ENCODE data around the gene MTA2.
A peak's percentile ranks its signal among the peaks of the same experiment; 100 is the strongest.

MTA2 gene

GRCh38 chr11:62612366-62613290 is 11.0 kb upstream of the MTA2 start, which contains the start of the genes EML3 and ROM1:
EML3 (minus strand) TSS chr11:62612775; CDS start chr11:62612457, 318 bp downstream.
ROM1 (plus strand) TSS chr11:62613257; CDS start chr11:62613282, 25 bp downstream.
- DNase-seq (ENCODE audit: low spot score), result peak; percentile 96

- DNase-seq (ENCODE audit: low spot score), result peak; percentile 77
Measured at GRCh38 chr11:62611705-62612365, 10.2 kb upstream of the MTA2 start.

GRCh38 chr11:62610814-62611704 is 9.4 kb upstream of the MTA2 start:
- DNase-seq (ENCODE audit: low spot score), result no peak

GRCh38 chr11:62610403-62610802 is 8.7 kb upstream of the MTA2 start:
- no peak for DNase-seq (ENCODE audit: low spot score)

GRCh38 chr11:62608776-62609175 is 7.1 kb upstream of the MTA2 start:
- DNase-seq (ENCODE audit: low spot score), result no peak

GRCh38 chr11:62607714-62608113 is 6.0 kb upstream of the MTA2 start:
- DNase-seq (ENCODE audit: low spot score), result no peak

- DNase-seq (ENCODE audit: low spot score), result no peak
Measured at GRCh38 chr11:62605902-62606301, 4.2 kb upstream of the MTA2 start.

GRCh38 chr11:62605467-62605866 is 3.8 kb upstream of the MTA2 start:
- no peak for DNase-seq (ENCODE audit: low spot score)

- no peak for DNase-seq (ENCODE audit: low spot score)
Measured at GRCh38 chr11:62604460-62605120, 2.9 kb upstream of the MTA2 start.

GRCh38 chr11:62603776-62604299 is 2.2 kb upstream of the MTA2 start:
- DNase-seq (ENCODE audit: low spot score), result no peak

GRCh38 chr11:62603072-62603408 is 1.4 kb upstream of the MTA2 start:
- DNase-seq (ENCODE audit: low spot score), result peak; percentile 15

- peak; percentile 88 for DNase-seq (ENCODE audit: low spot score)
Measured at GRCh38 chr11:62602141-62603071, 741 bp upstream of the MTA2 start.

- DNase-seq (ENCODE audit: low spot score), result peak; percentile 62
Measured at GRCh38 chr11:62601122-62601371, 618 bp downstream of the MTA2 start.

- DNase-seq (ENCODE audit: low spot score), result no peak
Measured at GRCh38 chr11:62600367-62601121, 1.1 kb downstream of the MTA2 start.

GRCh38 chr11:62599901-62600300 is 1.8 kb downstream of the MTA2 start:
- no peak for DNase-seq (ENCODE audit: low spot score)

GRCh38 chr11:62599069-62599696 is 2.5 kb downstream of the MTA2 start:
- peak; percentile 98 for DNase-seq (ENCODE audit: low spot score)

- no peak for DNase-seq (ENCODE audit: low spot score)
Measured at GRCh38 chr11:62595124-62595523, 6.5 kb downstream of the MTA2 start.

GRCh38 chr11:62593434-62594044 is 8.1 kb downstream of the MTA2 start:
- peak; percentile 66 for DNase-seq (ENCODE audit: low spot score)

GRCh38 chr11:62592989-62593421 is 8.7 kb downstream of the MTA2 start:
- DNase-seq (ENCODE audit: low spot score), result no peak
